ENCODE results near the gene SKAP2.

SKAP2 gene

GRCh38 chr7:26630941-26631580, 233.3 kb downstream of the SKAP2 start:
- no peak overlapping the region for H3K23ac ChIP-seq (ENCODE audit: low read length)
- WGBS (ENCODE audit: extremely low coverage, insufficient coverage, insufficient read length), result no CpG with 5 or more reads among the region's 14 CpGs
- no peaks in the 10 kb centered on the region for H3K27me3 ChIP-seq (ENCODE audit: insufficient read depth, low read length)
- no peak overlapping the region for H3K4me2 ChIP-seq (ENCODE audit: low read length)
- no peak overlapping the region for H2BK120ac ChIP-seq (ENCODE audit: insufficient read depth, low read length, poor library complexity)
- no peak overlapping the region for H3K14ac ChIP-seq (ENCODE audit: low read length)
- no peak overlapping the region for H2AK5ac ChIP-seq (ENCODE audit: low read length)
- H3K4me3 ChIP-seq (ENCODE audit: low read depth, low read length), result peak overlapping the region; percentile 23
- no peak overlapping the region for H2BK5ac ChIP-seq (ENCODE audit: low read depth, low read length, poor library complexity)
- H4K8ac ChIP-seq (ENCODE audit: low read depth, low read length), result no peak overlapping the region
- peaks cover 2% of the 10 kb centered on the region for H3K9me3 ChIP-seq (ENCODE audit: insufficient read depth, low read depth, low read length)
- no peak overlapping the region for H2BK12ac ChIP-seq (ENCODE audit: low read length)
- H3K27ac ChIP-seq (ENCODE audit: low read depth, low read length), result no peak overlapping the region
- no peak overlapping the region for H2AFZ ChIP-seq (ENCODE audit: insufficient read depth, low read length, poor library complexity)
- H3K79me2 ChIP-seq (ENCODE audit: control insufficient read depth, insufficient read depth, low read length, poor library complexity), result no peaks in the 10 kb centered on the region
- no peak overlapping the region for H4K91ac ChIP-seq (ENCODE audit: low read depth, low read length)
- H3K36me3 ChIP-seq (ENCODE audit: control insufficient read depth in 1 of 2, insufficient read depth in 2 of 2, low read length in 2 of 2), result no peaks in the 10 kb centered on the region
- H3K4me1 ChIP-seq (ENCODE audit: control insufficient read depth in 1 of 2, insufficient read depth in 2 of 2, low read length in 2 of 2), result no peaks in the 10 kb centered on the region
- H3K18ac ChIP-seq (ENCODE audit: low read length), result no peak overlapping the region
- peak; percentile 73 to 90 for DNase-seq
- no peaks in the 10 kb centered on the region for H3K79me1 ChIP-seq (ENCODE audit: low read length)
- no peak overlapping the region for H4K12ac ChIP-seq (ENCODE audit: low read depth, low read length)
- H3K4ac ChIP-seq (ENCODE audit: low read depth, low read length), result no peak overlapping the region
- H3K9ac ChIP-seq (ENCODE audit: low read length), result no peak overlapping the region

DNA sequence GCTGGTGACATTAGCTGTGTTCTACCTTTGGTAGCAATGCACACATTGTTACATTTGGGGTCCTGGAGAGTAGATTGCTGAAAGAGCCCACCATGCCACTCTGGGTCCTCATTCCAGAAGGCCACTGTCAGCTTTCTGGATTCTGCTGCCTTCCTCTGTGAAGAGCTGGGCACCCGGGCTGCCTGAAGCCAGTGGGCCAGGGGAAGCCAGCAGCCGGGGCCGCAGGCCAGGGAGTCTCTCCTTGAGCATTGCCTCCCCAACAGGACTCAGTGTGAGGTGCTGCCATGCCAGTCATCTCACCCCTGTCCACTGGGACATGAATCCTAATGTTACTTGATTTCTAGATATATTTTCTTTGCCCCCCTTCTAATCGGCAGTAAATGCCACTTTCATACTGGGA, 234.0 kb downstream of the SKAP2 start:
- Histone ChIP-seq H2AFZ (ENCODE audit: insufficient read depth, low read length, poor library complexity) (no peak overlapping the region), H3K27ac (ENCODE audit: low read depth, low read length) (no peak overlapping the region), H4K8ac (ENCODE audit: low read depth, low read length) (no peak overlapping the region), H3K23ac (ENCODE audit: low read length) (no peak overlapping the region), H3K27me3 (ENCODE audit: insufficient read depth, low read length) (no peaks in the 10 kb centered on the region), H3K36me3 (ENCODE audit: control insufficient read depth in 1 of 2, insufficient read depth in 2 of 2, low read length in 2 of 2) (no peaks in the 10 kb centered on the region), H2AK5ac (ENCODE audit: low read length) (no peak overlapping the region), H3K4me2 (ENCODE audit: low read length) (no peak overlapping the region), H3K79me1 (ENCODE audit: low read length) (no peaks in the 10 kb centered on the region), H2BK5ac (ENCODE audit: low read depth, low read length, poor library complexity) (no peak overlapping the region), H2BK120ac (ENCODE audit: insufficient read depth, low read length, poor library complexity) (no peak overlapping the region), H3K18ac (ENCODE audit: low read length) (no peak overlapping the region), H3K4me3 (ENCODE audit: low read depth, low read length) (no peak overlapping the region), H3K9me3 (ENCODE audit: insufficient read depth, low read depth, low read length) (peaks cover 2% of the 10 kb centered on the region), H2BK12ac (ENCODE audit: low read length) (no peak overlapping the region), H4K91ac (ENCODE audit: low read depth, low read length) (no peak overlapping the region), H3K4ac (ENCODE audit: low read depth, low read length) (no peak overlapping the region), H4K12ac (ENCODE audit: low read depth, low read length) (no peak overlapping the region), H3K4me1 (ENCODE audit: control insufficient read depth in 1 of 2, insufficient read depth in 2 of 2, low read length in 2 of 2) (no peaks in the 10 kb centered on the region), H3K79me2 (ENCODE audit: control insufficient read depth, insufficient read depth, low read length, poor library complexity) (no peaks in the 10 kb centered on the region), H3K9ac (ENCODE audit: low read length) (no peak overlapping the region), H3K14ac (ENCODE audit: low read length) (no peak overlapping the region)
- no CpG with 5 or more reads among the region's 4 CpGs for whole genome bisulfite sequencing (ENCODE audit: extremely low coverage, insufficient coverage, insufficient read length)
- DNase-seq, result peak; percentile 19 to 60

DNA sequence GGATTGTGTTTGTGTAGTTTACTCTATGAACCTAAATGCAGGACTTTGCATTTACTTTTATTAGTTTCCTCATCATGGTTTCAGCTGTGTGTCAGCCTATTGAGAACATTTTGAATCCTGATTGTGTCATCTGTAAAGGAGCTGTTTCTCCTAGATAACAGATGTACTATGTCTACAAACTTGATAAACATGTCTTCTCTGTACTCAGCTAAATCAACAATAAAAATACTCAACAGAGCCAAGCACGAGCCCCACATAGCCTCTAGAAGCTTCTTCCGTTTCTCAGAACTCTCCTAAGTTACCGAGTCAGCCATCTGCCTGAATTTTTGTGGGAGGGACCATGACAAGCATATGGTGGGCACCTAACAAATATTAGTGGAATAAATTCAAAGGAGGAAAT, 234.7 kb downstream of the SKAP2 start:
- Histone ChIP-seq H4K91ac (ENCODE audit: low read depth, low read length) (no peak overlapping the region), H3K14ac (ENCODE audit: low read length) (no peak overlapping the region), H2BK120ac (ENCODE audit: insufficient read depth, low read length, poor library complexity) (no peak overlapping the region), H3K4me2 (ENCODE audit: low read length) (no peak overlapping the region), H3K9ac (ENCODE audit: low read length) (no peak overlapping the region), H2BK5ac (ENCODE audit: low read depth, low read length, poor library complexity) (no peak overlapping the region), H3K4me1 (ENCODE audit: control insufficient read depth in 1 of 2, insufficient read depth in 2 of 2, low read length in 2 of 2) (no peaks in the 10 kb centered on the region), H3K79me1 (ENCODE audit: low read length) (no peaks in the 10 kb centered on the region), H3K4ac (ENCODE audit: low read depth, low read length) (no peak overlapping the region), H3K36me3 (ENCODE audit: control insufficient read depth in 1 of 2, insufficient read depth in 2 of 2, low read length in 2 of 2) (no peaks in the 10 kb centered on the region), H3K27ac (ENCODE audit: low read depth, low read length) (no peak overlapping the region), H3K27me3 (ENCODE audit: insufficient read depth, low read length) (no peaks in the 10 kb centered on the region), H3K4me3 (ENCODE audit: low read depth, low read length) (no peak overlapping the region), H3K18ac (ENCODE audit: low read length) (no peak overlapping the region), H3K79me2 (ENCODE audit: control insufficient read depth, insufficient read depth, low read length, poor library complexity) (no peaks in the 10 kb centered on the region), H3K9me3 (ENCODE audit: insufficient read depth, low read depth, low read length) (peaks cover 2% of the 10 kb centered on the region), H2AK5ac (ENCODE audit: low read length) (no peak overlapping the region), H3K23ac (ENCODE audit: low read length) (no peak overlapping the region), H2BK12ac (ENCODE audit: low read length) (no peak overlapping the region), H2AFZ (ENCODE audit: insufficient read depth, low read length, poor library complexity) (no peak overlapping the region), H4K12ac (ENCODE audit: low read depth, low read length) (no peak overlapping the region), H4K8ac (ENCODE audit: low read depth, low read length) (no peak overlapping the region)
- peak in 1 of 2 donors; percentile 54 for DNase-seq
- no CpG with 5 or more reads among the region's 3 CpGs for WGBS (ENCODE audit: extremely low coverage, insufficient coverage, insufficient read length)

GRCh38 chr7:26627891-26628341, 236.5 kb downstream of the SKAP2 start:
- no peak overlapping the region for H4K12ac ChIP-seq (ENCODE audit: low read depth, low read length)
- no peak overlapping the region for H2BK12ac ChIP-seq (ENCODE audit: low read length)
- peaks cover 2% of the 10 kb centered on the region for H3K9me3 ChIP-seq (ENCODE audit: insufficient read depth, low read depth, low read length)
- no peak overlapping the region for H2AK5ac ChIP-seq (ENCODE audit: low read length)
- H3K4me2 ChIP-seq (ENCODE audit: low read length), result no peak overlapping the region
- H3K4me1 ChIP-seq (ENCODE audit: control insufficient read depth in 1 of 2, insufficient read depth in 2 of 2, low read length in 2 of 2), result no peaks in the 10 kb centered on the region
- DNase-seq, result no peak
- no peak overlapping the region for H3K18ac ChIP-seq (ENCODE audit: low read length)
- H3K79me1 ChIP-seq (ENCODE audit: low read length), result no peaks in the 10 kb centered on the region
- H3K14ac ChIP-seq (ENCODE audit: low read length), result no peak overlapping the region
- H3K36me3 ChIP-seq (ENCODE audit: control insufficient read depth in 1 of 2, insufficient read depth in 2 of 2, low read length in 2 of 2), result no peaks in the 10 kb centered on the region
- H4K91ac ChIP-seq (ENCODE audit: low read depth, low read length), result no peak overlapping the region
- H2BK120ac ChIP-seq (ENCODE audit: insufficient read depth, low read length, poor library complexity), result no peak overlapping the region
- H3K79me2 ChIP-seq (ENCODE audit: control insufficient read depth, insufficient read depth, low read length, poor library complexity), result no peaks in the 10 kb centered on the region
- no peak overlapping the region for H3K27ac ChIP-seq (ENCODE audit: low read depth, low read length)
- no peak overlapping the region for H3K23ac ChIP-seq (ENCODE audit: low read length)
- no peak overlapping the region for H3K4me3 ChIP-seq (ENCODE audit: low read depth, low read length)
- no peak overlapping the region for H2AFZ ChIP-seq (ENCODE audit: insufficient read depth, low read length, poor library complexity)
- H3K27me3 ChIP-seq (ENCODE audit: insufficient read depth, low read length), result no peaks in the 10 kb centered on the region
- no CpG with 5 or more reads among the region's 11 CpGs for WGBS (ENCODE audit: extremely low coverage, insufficient coverage, insufficient read length)
- no peak overlapping the region for H3K4ac ChIP-seq (ENCODE audit: low read depth, low read length)
- no peak overlapping the region for H2BK5ac ChIP-seq (ENCODE audit: low read depth, low read length, poor library complexity)
- H4K8ac ChIP-seq (ENCODE audit: low read depth, low read length), result no peak overlapping the region
- H3K9ac ChIP-seq (ENCODE audit: low read length), result no peak overlapping the region
